Trophoblast cell (in vitro differentiated cells and primary cell): ENCODE data around the gene TNIK.
"Not testable (repeated sequence)": the region's sequence is repeated elsewhere in the genome, so short reads cannot be mapped to it uniquely, and the experiment has no call there.

Experiments used
- DNase-seq, 2 donors: peaks; one replicate each; pipeline ENCODE4 v3.0.0-alpha.2; 2016
- H2AFZ ChIP-seq: 2 replicates; pipeline ENCODE4 v1.6.1; 2013; ENCODE audit warnings: low read length, moderate library complexity, mild to moderate bottlenecking; ENCODE audit not compliant: insufficient read depth, poor library complexity
- H2AK5ac ChIP-seq: 2 replicates; pipeline ENCODE4 v1.6.1; 2013; ENCODE audit warnings: mild to moderate bottlenecking, low read length
- H2BK120ac ChIP-seq: 2 replicates; pipeline ENCODE4 v1.6.1; 2013; ENCODE audit warnings: low read length, mild to moderate bottlenecking, moderate library complexity; ENCODE audit not compliant: insufficient read depth, poor library complexity
- H2BK12ac ChIP-seq: 2 replicates; pipeline ENCODE4 v1.6.1; 2013; ENCODE audit warnings: mild to moderate bottlenecking, low read length, moderate library complexity
- H2BK5ac ChIP-seq: 2 replicates; pipeline ENCODE4 v1.6.1; 2013; ENCODE audit warnings: low read length, low read depth, moderate library complexity, mild to moderate bottlenecking; ENCODE audit not compliant: poor library complexity
- H3K14ac ChIP-seq: 2 replicates; pipeline ENCODE4 v1.6.1; 2013; ENCODE audit warnings: mild to moderate bottlenecking, low read length
- H3K18ac ChIP-seq: 2 replicates; pipeline ENCODE4 v1.6.1; 2013; ENCODE audit warnings: mild to moderate bottlenecking, low read length
- H3K23ac ChIP-seq: 2 replicates; pipeline ENCODE4 v1.6.1; 2013; ENCODE audit warnings: low read length
- H3K27ac ChIP-seq: 2 replicates; pipeline ENCODE4 v1.5.1; 2013; ENCODE audit warnings: low read depth, mild to moderate bottlenecking, inconsistent platforms, low read length, moderate library complexity
- H3K27me3 ChIP-seq: 2 replicates; pipeline ENCODE4 v1.6.1; 2013; ENCODE audit warnings: inconsistent platforms, mild to moderate bottlenecking, low read length, moderate library complexity; ENCODE audit not compliant: insufficient read depth
- H3K36me3 ChIP-seq, 2 experiments: 1 replicate in 1 of 2; 2 replicates in 1 of 2; pipeline ENCODE4 v1.6.1; 2013; ENCODE audit warnings: low read length in 2 of 2, mild to moderate bottlenecking in 2 of 2, moderate library complexity in 1 of 2; ENCODE audit not compliant: insufficient read depth in 2 of 2, control insufficient read depth in 1 of 2
- H3K4ac ChIP-seq: 2 replicates; pipeline ENCODE4 v1.6.1; 2013; ENCODE audit warnings: low read depth, mild to moderate bottlenecking, low read length, moderate library complexity
- H3K4me1 ChIP-seq, 2 experiments: 1 replicate in 1 of 2; 2 replicates in 1 of 2; pipeline ENCODE4 v1.6.1; 2013; ENCODE audit warnings: low read length in 2 of 2, mild to moderate bottlenecking in 2 of 2, moderate library complexity in 1 of 2; ENCODE audit not compliant: insufficient read depth in 2 of 2, control insufficient read depth in 1 of 2
- H3K4me2 ChIP-seq: 2 replicates; pipeline ENCODE4 v1.6.1; 2013; ENCODE audit warnings: inconsistent platforms, mild to moderate bottlenecking, low read length, moderate library complexity
- H3K4me3 ChIP-seq: 2 replicates; pipeline ENCODE4 v1.5.1; 2013; ENCODE audit warnings: mild to moderate bottlenecking, low read depth, low read length, inconsistent platforms
- H3K79me1 ChIP-seq: one replicate; pipeline ENCODE4 v1.6.1; 2013; ENCODE audit warnings: low read length
- H3K79me2 ChIP-seq: 2 replicates; pipeline ENCODE4 v1.6.1; 2013; ENCODE audit warnings: low read length, mild to moderate bottlenecking; ENCODE audit not compliant: control insufficient read depth, insufficient read depth, poor library complexity
- H3K9ac ChIP-seq: 2 replicates; pipeline ENCODE4 v1.6.1; 2013; ENCODE audit warnings: mild to moderate bottlenecking, low read length
- H3K9me3 ChIP-seq: 2 replicates; pipeline ENCODE4 v1.6.1; 2013; ENCODE audit warnings: low read depth, mild to moderate bottlenecking, control low read depth, inconsistent platforms, low read length; ENCODE audit not compliant: insufficient read depth
- H4K12ac ChIP-seq: 2 replicates; pipeline ENCODE4 v1.6.1; 2013; ENCODE audit warnings: low read depth, mild to moderate bottlenecking, low read length, moderate library complexity
- H4K8ac ChIP-seq: 2 replicates; pipeline ENCODE4 v1.6.1; 2013; ENCODE audit warnings: low read depth, mild to moderate bottlenecking, low read length, moderate library complexity
- H4K91ac ChIP-seq: one replicate; pipeline ENCODE4 v1.6.1; 2013; ENCODE audit warnings: low read depth, mild to moderate bottlenecking, low read length, moderate library complexity
- WGBS: extraction: QIAGEN DNeasy Blood & Tissue Kit; methylation state at CpG from one replicate; pipeline ENCODE4 v1.1.7; 2013; ENCODE audit warnings: missing lambda C conversion rate; ENCODE audit not compliant: insufficient read length, insufficient coverage; ENCODE audit errors: extremely low coverage; 5-methylcytosine and 5-hydroxymethylcytosine counted together

TNIK gene

GRCh38 chr3:171304017-171304416 is 156.2 kb downstream of the TNIK start:
- not testable (repeated sequence) for H3K4me3 ChIP-seq, H4K8ac ChIP-seq, H2BK120ac ChIP-seq, H3K14ac ChIP-seq, H2AFZ ChIP-seq, H4K12ac ChIP-seq, H3K9ac ChIP-seq, H3K4me1 ChIP-seq, H3K9me3 ChIP-seq, H2BK12ac ChIP-seq, H3K4ac ChIP-seq, H3K23ac ChIP-seq, H3K27ac ChIP-seq, H4K91ac ChIP-seq, H3K18ac ChIP-seq, H3K79me2 ChIP-seq, H3K4me2 ChIP-seq, H3K36me3 ChIP-seq, H3K79me1 ChIP-seq, H2BK5ac ChIP-seq, DNase-seq, H3K27me3 ChIP-seq, H2AK5ac ChIP-seq
- WGBS: no CpG with 5 or more reads among the region's 1 CpG

- no peak overlapping the region for H2BK120ac ChIP-seq
- no peak overlapping the region for H3K9ac ChIP-seq
- no peaks in the 10 kb centered on the region for H3K9me3 ChIP-seq
- H3K36me3 ChIP-seq: no peaks in the 10 kb centered on the region
- no peaks in the 10 kb centered on the region for H3K79me1 ChIP-seq
- no peaks in the 10 kb centered on the region for H3K27me3 ChIP-seq
- H2BK5ac ChIP-seq: no peak overlapping the region
- H3K79me2 ChIP-seq: no peaks in the 10 kb centered on the region
- H4K91ac ChIP-seq: no peak overlapping the region
- H3K18ac ChIP-seq: no peak overlapping the region
- H3K4me3 ChIP-seq: no peak overlapping the region
- no peak overlapping the region for H2AFZ ChIP-seq
- no peak overlapping the region for H3K14ac ChIP-seq
- DNase-seq: no peak
- no peak overlapping the region for H4K8ac ChIP-seq
- no peak overlapping the region for H2BK12ac ChIP-seq
- H3K4me1 ChIP-seq: no peaks in the 10 kb centered on the region
- no peak overlapping the region for H2AK5ac ChIP-seq
- H3K4me2 ChIP-seq: no peak overlapping the region
- H3K27ac ChIP-seq: no peak overlapping the region
- WGBS: no CpG with 5 or more reads among the region's 1 CpG
- H3K4ac ChIP-seq: no peak overlapping the region
- no peak overlapping the region for H4K12ac ChIP-seq
- no peak overlapping the region for H3K23ac ChIP-seq
These were observed 158.2 kb downstream of the TNIK start for GRCh38 chr3:171301998-171302397.

- no peak overlapping the region for H4K8ac ChIP-seq
- H2BK12ac ChIP-seq: no peak overlapping the region
- H2BK5ac ChIP-seq: no peak overlapping the region
- no peaks in the 10 kb centered on the region for H3K4me1 ChIP-seq
- WGBS: no CpG with 5 or more reads among the region's 1 CpG
- H3K23ac ChIP-seq: no peak overlapping the region
- H3K27me3 ChIP-seq: no peaks in the 10 kb centered on the region
- H4K91ac ChIP-seq: no peak overlapping the region
- no peak overlapping the region for H3K4me2 ChIP-seq
- H3K79me2 ChIP-seq: no peaks in the 10 kb centered on the region
- H3K18ac ChIP-seq: no peak overlapping the region
- no peak overlapping the region for H2AK5ac ChIP-seq
- H3K9ac ChIP-seq: no peak overlapping the region
- no peaks in the 10 kb centered on the region for H3K79me1 ChIP-seq
- no peak overlapping the region for H3K4me3 ChIP-seq
- H3K27ac ChIP-seq: no peak overlapping the region
- no peak overlapping the region for H3K4ac ChIP-seq
- no peak overlapping the region for H2BK120ac ChIP-seq
- DNase-seq: no peak
- no peak overlapping the region for H3K14ac ChIP-seq
- no peak overlapping the region for H2AFZ ChIP-seq
- H4K12ac ChIP-seq: no peak overlapping the region
- no peaks in the 10 kb centered on the region for H3K9me3 ChIP-seq
- no peaks in the 10 kb centered on the region for H3K36me3 ChIP-seq
These were observed 159.2 kb downstream of the TNIK start for GRCh38 chr3:171301002-171301401.

- no peak overlapping the region for H3K4ac ChIP-seq
- no CpG with 5 or more reads among the region's 1 CpG for WGBS
- H3K36me3 ChIP-seq: no peaks in the 10 kb centered on the region
These were observed 162.3 kb downstream of the TNIK start for GRCh38 chr3:171297951-171298350.

More at GRCh38 chr3:171297951-171298350, 162.3 kb downstream of the TNIK start:
- Histone ChIP-seq H3K27ac (no peak overlapping the region), H3K14ac (no peak overlapping the region), H3K4me1 (no peaks in the 10 kb centered on the region), H3K23ac (no peak overlapping the region), H3K9me3 (no peaks in the 10 kb centered on the region), H2BK5ac (no peak overlapping the region), H3K4me3 (no peak overlapping the region), H3K9ac (no peak overlapping the region), H2BK120ac (no peak overlapping the region), H3K4me2 (no peak overlapping the region), H2AFZ (no peak overlapping the region), H2AK5ac (no peak overlapping the region), H4K91ac (no peak overlapping the region), H3K79me2 (no peaks in the 10 kb centered on the region), H3K18ac (no peak overlapping the region), H4K8ac (no peak overlapping the region), H3K27me3 (no peaks in the 10 kb centered on the region), H4K12ac (no peak overlapping the region), H3K79me1 (no peaks in the 10 kb centered on the region), H2BK12ac (no peak overlapping the region)
- DNase-seq: no peak
